Left kidney (tissue), 2 donors: ENCODE data around the gene MMP14. TPM values are rescaled to one million over a fixed set of nuclear protein-coding genes. Genes with fewer than 3 reads are reported as not detected.

Experiments used
- DNase-seq: peaks from one replicate; pipeline ENCODE4 v3.0.0-alpha.2; 2013
- polyA plus RNA-seq: library from polyadenylated mRNA; unstranded; fragments of 120-200 nt; gene quantifications from one replicate; pipeline ENCODE4 v1.2.1, GENCODE V29; 2013; ENCODE audit not compliant: insufficient read length

The MMP14 gene
- polyA plus RNA-seq, 1 donor: 125 TPM

DNA sequence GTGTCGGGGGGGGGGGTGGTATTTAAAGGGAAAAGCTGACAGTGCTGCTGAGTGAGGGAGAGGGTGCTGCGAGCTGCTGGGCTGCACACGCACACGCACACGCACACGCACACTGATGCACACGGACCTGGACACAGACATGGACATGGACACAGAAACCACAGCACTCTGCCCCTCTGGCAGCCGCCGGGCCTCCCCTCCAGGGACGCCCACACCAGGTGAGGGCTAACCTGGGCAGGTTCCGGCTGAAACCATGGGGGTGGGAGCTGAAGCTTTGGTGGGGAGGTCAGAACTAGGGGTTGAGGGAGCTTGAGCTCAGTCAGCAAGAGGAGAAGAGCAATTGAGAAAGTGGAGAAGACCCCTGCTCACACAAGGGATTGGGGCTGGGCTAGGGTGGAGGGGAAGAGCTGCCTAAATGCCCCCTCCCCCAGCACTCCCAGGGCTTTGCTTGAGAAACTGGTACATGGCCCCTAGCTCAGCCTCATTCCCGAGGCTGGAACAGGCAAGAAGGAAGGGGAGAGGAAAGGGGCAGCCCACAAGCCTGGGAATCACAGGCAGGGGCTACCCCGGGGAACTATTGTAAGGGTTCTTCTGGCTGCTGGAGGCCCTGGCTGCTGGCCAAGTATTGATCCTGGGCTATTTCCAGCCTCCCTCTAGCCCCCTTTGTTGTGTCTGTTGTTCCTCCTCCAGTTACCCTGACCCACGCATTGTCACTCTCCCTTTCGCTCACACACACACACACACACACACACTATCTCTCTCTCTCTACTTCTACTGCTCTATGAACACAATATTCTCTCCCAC, 47.0 kb downstream of the MMP14 start, which contains the start of gene REM2:
TSS of gene REM2 (plus strand) at position 50 of the 804 bp plus-strand sequence. CDS start at position 116, 66 bp downstream.
- no peak for DNase-seq

DNA sequence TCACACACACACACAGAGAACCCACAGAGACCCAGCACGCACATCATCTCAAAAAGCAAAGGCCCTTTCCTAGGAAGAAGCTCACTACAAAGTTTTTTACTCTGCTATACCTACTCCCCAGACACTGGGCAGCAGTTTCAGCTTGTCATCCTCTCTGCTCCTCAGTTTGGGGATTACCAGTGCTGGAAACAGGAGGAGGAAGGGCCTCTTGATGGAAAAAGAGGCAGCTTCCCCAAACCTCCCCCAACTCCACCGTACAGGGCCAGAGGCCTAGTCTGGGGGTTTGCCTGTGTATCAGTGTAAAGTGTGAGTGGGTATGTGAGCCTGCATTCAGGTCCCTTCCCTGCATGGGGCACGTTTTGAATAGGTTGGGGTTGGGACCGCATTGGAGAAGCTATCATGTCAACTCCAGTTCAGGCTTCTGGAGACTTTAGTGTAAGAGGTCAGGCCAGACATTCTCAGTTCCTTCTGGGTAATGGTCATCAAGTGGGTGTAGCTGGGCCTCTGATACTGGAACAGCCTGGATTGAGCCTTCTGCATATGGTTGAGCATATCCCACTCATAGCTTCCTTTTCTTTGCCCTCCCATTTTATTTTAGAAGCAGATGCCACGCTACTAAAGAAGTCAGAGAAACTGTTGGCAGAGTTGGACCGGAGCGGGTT, 47.8 kb downstream of the MMP14 start:
- no peak for DNase-seq

DNA sequence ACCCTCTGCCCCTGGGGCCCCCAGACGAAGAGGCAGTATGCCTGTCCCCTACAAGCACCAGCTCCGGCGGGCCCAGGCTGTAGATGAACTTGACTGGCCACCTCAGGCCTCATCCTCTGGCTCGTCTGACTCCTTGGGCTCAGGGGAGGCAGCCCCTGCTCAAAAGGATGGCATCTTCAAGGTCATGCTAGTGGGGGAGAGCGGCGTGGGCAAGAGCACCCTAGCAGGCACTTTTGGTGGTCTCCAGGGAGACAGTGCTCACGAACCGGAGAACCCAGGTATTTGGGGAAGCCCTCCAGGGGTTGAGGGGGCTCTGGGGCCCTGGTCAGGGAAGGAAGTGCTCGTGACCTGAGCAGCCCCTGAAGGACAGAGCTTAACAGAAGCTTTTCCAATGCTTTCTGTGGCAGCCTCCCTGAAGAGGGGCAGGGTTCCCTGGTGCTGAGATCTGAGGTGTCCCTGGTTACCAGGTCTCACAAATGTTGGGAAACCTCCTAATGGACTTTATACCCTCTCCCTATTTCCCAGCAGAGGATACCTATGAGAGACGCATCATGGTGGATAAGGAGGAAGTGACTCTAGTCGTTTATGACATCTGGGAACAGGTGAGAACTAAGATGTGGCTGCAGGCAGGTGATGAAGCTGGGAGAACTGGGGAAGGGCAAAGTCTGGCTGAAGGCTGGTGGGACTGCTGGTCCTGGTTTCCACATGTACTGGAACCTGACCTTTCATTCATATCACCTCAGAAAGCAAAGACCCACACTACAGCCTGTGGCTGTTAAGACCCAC, 48.5 kb downstream of the MMP14 start:
- DNase-seq: no peak

DNA sequence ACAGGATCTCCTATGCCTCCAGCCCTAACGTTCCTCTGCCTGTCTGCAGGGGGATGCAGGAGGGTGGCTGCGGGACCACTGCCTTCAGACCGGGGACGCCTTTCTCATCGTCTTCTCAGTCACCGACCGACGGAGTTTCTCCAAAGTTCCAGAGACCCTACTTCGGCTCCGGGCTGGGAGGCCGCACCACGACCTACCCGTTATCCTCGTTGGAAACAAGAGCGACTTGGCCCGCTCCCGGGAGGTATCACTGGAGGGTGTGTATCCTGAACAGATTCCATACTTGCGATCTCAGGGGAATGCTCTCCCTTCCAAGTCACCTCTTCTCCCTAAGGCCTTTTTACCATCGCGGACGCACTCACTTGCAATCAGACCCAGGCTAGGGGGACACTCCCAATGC, 49.6 kb downstream of the MMP14 start:
- DNase-seq: no peak

DNA sequence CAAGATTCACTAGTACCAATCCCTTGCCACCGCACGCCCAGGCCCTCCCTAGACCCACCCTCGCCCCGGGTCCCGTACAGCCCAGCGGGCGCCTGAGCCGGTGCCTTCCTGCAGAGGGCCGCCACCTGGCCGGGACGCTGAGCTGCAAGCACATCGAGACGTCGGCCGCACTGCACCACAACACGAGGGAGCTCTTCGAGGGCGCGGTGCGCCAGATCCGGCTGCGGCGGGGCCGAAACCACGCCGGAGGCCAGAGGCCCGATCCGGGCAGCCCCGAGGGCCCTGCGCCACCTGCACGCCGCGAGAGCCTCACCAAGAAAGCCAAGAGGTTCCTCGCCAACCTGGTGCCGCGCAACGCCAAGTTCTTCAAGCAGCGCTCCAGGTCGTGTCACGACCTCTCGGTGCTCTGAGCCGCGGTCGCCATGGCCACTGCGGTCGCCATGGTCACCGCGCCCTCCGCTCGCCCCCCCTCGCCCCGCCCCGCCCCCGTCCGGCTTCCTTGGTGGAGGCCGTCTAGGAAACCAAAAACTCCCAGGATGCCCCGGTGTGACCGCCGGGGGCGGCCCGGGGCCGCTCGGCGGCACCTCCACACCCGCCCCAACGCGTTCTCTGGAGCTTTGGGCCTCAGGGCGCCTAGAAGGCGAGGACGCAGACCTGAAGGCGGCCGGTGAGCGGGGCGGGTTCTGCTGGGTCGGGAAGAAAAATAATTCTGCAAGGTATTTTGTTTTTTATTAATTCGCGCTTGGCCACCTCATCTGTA, 50.3 kb downstream of the MMP14 start:
- DNase-seq: peak; percentile 86

DNA sequence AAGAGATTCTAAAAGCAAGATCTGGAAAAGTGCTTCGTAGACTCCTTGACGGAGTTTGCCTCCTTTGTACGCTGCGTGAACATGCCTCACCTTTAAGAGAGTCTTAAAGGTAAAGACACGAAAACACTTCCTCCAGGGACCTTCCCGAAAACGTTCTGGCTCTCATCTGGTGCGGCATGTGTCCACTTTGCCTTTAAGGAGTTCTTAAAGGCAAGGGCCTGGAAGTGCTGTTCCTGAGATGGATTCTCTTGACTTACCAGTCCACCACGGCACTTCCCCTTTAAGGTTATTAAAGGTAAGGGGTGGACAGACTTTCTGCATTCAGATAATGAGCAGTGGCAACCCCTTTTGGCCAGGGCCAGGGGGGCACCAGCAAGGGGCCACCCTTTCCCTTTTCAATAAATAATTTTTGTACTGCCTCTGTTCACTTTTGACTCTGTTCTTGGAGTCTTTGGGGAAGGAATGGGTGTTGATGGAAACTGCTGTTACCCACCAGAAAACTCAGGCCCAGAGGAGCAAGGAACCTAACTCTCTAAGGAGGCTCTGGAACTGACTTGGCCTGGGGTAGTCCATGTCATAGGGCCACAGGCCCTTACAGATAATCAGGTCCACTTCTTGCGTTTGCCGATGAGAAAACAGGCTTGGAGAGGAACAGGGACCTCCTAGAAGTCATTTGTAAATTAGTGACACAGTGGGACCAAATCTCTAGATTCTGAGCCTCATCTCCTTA, 51.0 kb downstream of the MMP14 start:
- DNase-seq: peak; percentile 92

DNA sequence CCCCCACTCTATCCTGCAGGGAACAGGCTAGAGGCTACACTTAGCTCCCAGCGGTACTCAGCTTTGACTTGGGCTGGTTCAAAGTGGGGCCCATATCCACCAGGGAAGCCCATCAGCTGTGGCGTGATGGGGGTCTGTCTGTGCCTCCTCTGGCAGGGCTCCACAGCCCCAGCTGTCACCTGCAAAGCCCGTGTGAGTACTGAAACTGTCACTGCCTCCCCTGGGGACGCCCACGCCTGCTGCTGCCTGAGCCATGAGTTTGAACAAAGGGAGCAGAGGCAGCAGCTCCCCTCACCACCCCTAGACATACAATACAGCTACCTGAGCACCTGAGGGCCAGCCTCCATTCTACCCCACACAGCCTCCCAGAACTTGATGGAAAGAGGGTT, 51.6 kb downstream of the MMP14 start:
- DNase-seq: no peak

DNA sequence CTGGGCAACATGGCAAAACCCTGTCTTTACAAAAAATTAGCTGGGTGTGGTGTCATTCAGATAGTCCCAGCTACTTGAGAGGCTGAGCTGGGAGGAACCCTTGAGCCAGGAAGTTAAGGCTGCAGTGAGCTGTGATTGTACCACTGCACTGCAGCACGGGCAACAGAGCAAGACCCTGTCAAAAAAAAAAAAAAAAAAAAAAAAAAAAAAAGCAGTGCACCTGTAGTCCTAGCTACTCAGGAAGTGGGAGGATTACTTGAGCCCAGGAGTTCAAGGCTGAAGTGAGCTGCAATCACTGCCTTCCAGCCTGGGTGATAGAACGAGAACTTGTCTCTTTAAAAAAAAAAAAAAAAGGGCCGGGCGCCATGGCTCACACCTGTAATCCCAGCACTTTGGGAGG, 52.3 kb downstream of the MMP14 start:
- DNase-seq: no peak

DNA sequence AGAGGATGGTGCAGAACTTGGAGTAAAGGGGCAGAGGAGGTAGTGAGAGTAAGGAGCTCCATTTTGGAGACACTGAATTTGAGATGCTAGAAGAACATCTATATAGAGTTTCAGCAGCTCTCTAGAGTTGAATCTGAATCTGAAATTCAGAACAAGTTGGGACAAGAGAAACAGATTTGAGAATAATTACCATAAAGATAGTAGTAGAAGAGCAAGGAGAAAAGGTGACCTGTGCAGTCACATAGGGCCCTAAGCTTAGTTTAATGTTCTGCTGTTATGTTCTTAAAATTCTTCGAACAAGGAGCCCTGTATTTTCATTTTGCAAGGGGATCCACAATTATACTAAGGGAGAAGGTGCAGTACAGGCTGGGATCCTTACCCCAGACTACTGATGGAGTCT, 54.0 kb downstream of the MMP14 start:
- no peak for DNase-seq

DNA sequence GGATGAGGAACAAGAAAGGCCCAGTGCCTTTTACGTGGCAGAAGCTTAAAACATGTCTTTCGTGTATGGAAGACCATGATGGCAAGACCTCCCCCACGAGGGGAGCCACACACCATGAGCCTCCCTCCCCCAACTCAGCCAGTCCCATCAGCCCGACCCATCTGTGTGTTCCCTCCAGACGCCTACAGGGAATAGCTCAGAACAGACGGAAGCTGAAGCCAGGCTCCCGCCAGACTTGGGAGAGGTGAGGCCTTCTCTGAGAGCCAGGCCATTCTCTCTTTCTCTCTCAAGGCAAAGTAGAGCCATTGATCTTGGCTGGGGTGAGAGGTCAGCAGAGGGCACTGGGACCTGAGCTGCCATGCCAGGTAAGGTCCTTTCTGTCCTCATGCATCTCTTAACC, 56.1 kb downstream of the MMP14 start:
- no peak for DNase-seq

DNA sequence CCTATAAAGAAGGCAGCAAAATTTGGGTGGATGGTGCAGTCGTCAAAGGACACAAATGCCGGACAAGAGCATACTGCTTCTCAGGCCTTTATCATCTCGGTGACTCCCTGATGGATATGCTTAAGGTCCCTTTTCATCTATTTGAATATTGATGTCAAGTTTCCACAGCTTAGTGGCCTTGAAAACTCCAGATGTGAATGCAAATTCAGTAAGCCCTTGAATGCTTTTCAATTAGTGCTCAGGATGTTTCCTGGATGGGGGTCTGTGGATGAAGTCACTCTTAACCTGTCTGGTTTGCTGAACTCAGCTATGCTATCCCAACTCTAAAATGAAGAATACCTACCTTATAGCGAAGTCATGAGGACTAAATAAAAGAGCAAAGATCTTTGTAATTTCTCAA, 57.3 kb downstream of the MMP14 start:
- DNase-seq: no peak

DNA sequence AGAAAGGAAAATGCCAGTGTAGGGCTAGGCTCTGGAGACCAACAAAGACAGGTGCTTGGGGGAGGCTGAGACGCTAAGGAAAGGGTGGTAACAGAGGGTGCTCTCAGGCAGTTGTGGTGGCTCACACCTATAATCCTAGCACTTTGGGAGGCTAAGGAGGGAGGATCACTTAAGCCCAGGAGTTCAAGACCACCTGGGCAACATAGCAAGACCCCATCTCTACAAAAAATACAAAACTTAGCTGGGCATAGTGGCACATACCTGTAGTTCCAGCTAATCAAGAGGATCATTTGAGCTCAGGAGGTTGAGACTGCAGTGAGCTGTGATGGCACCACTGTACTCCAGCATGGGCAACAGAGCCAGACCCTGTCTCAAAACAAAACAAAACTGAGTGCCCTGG, 59.0 kb downstream of the MMP14 start:
- DNase-seq: no peak

DNA sequence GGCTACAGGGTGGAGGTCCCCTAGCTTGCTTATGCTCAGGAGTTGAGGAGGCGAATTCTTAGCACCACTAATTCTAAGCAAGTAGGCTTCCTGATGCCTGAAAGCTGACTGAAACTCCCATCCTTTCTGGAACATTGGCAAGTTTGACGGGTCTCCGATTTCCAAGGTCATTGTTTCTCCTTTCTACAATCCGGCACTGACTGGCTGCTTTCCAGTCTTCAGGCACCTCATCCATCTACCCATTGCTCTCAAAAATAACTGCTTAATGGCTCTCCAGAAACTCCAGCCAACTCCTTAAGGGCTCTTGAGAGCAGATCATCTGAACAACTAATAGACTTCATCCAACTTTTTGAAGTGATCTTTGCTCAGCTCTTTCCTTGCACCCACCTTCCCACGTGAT, 60.0 kb downstream of the MMP14 start:
- no peak for DNase-seq

DNA sequence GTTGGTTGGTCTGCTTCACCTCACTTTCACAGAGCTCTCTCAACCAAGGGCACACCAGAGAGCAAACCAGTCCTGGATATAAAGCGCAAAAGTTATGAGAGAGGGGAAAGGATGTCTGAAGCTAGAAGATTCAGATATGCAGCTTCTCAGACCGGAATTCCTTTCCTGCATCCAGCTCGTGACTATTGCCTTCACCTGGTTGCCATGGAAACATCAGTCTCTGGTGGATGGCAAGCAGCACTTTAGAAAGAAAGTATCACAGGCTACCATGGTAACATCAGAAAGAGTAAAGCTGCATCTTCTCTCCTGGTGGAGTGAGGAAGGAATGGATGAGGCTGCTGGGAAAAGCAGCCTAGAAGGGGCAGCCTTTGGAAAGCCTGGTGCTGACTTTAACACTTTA, 60.4 kb downstream of the MMP14 start:
- no peak for DNase-seq

DNA sequence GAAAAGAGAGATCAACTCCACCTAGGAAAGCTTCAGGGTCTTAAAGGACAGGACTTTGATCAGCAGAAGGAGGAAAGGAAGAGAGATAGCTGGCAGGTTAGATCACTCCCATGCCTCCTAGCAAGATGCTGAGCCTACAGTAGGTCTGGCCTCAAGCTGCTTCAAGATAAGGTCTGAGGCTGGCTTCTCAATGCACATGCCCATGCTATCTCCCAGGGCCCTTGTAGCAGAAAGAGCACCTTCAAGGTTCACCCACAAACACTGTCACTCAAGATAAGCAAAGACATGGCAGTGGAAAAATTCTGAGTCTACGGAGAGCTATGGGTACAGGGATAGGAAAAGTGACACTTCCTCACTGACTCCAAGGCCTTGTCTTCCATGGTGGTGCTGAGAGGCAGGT, 61.0 kb downstream of the MMP14 start:
- DNase-seq: no peak

Other genes with a start within 250 kb of the MMP14 start
- gene DAD1, start 247.4 kb upstream of the MMP14 start, polyA plus RNA-seq: 232 TPM
- 34.3 TPM for gene ABHD4, start 238.3 kb upstream of the MMP14 start, polyA plus RNA-seq
- gene OR6J1, start 192.2 kb upstream of the MMP14 start, polyA plus RNA-seq: 0.32 TPM
- 153 TPM for gene OXA1L, start 69.9 kb upstream of the MMP14 start, polyA plus RNA-seq
- 112 TPM for gene SLC7A7, start 21.1 kb upstream of the MMP14 start, polyA plus RNA-seq
- 81.9 TPM for gene MRPL52, start 6.7 kb upstream of the MMP14 start, polyA plus RNA-seq
- gene LRP10, start 35.2 kb downstream of the MMP14 start, polyA plus RNA-seq: 74.8 TPM
- 1.9 TPM for gene REM2, start 46.6 kb downstream of the MMP14 start, polyA plus RNA-seq
- gene RBM23, start 82.6 kb downstream of the MMP14 start, polyA plus RNA-seq: 132 TPM
- gene PRMT5, start 92.8 kb downstream of the MMP14 start, polyA plus RNA-seq: 185 TPM
- 77.6 TPM for gene HAUS4, start 120.5 kb downstream of the MMP14 start, polyA plus RNA-seq
- gene AJUBA, start 146.0 kb downstream of the MMP14 start, polyA plus RNA-seq: 97.2 TPM
- gene C14orf93, start 173.6 kb downstream of the MMP14 start, polyA plus RNA-seq: 22.2 TPM
- 206 TPM for gene PSMB5, start 198.3 kb downstream of the MMP14 start, polyA plus RNA-seq
- not detected for gene PSMB11, start 205.6 kb downstream of the MMP14 start, polyA plus RNA-seq
- gene CDH24, start 220.9 kb downstream of the MMP14 start, polyA plus RNA-seq: 28.7 TPM